Endothelial cell of umbilical vein (primary cell): ENCODE measurements around the gene FRMD4A. TPM values are rescaled to one million over a fixed set of nuclear protein-coding genes. Genes with fewer than 3 reads are reported as not detected.

Experiments used
- BruUV-seq: library from RNA; stranded (reverse); fragments of 400-500 nt; replicated peaks from 2 replicates; lab custom pipeline; 2021; lab: Mats Ljungman, UMichigan
- CTCF ChIA-PET: fragments of 300-600, 350-600 bp; sonication (Branson Sonifier 250); formaldehyde crosslinking; loops from one replicate; lab custom pipeline; 2021; ENCODE audit warnings: antibody characterized with exemption, inconsistent platforms; lab: Charles Lee
- POLR2A ChIA-PET: fragments of 300-600, 350-600 bp; sonication (Branson Sonifier 250); formaldehyde crosslinking; loops from one replicate; lab custom pipeline; 2021; ENCODE audit warnings: antibody characterized with exemption, inconsistent platforms; lab: Charles Lee
- DNase-seq: peaks from one replicate; pipeline ENCODE4 v3.0.0-alpha.2; 2011; ENCODE audit warnings: low read depth, low spot score
- FAIRE-seq: peaks from 2 replicates; lab custom pipeline; 2011; peaks lifted over from hg19 to GRCh38; lab: Jason Lieb, UNC
- H2AFZ ChIP-seq: 2 replicates; pipeline ENCODE4 v1.6.0; 2012; ENCODE audit warnings: low read depth, low read length, control low read depth, inconsistent platforms
- H3K27ac ChIP-seq: 2 replicates; pipeline ENCODE4 v1.5.1; 2011; ENCODE audit warnings: low read depth, mild to moderate bottlenecking, control low read depth, low read length, moderate library complexity; ENCODE audit not compliant: insufficient read depth
- H3K27me3 ChIP-seq, 2 experiments: 2 replicates each; pipeline versions ENCODE4 v1.6.0 to v1.6.1; 2011; ENCODE audit warnings: low read length in 2 of 2, mixed read lengths in 1 of 2; ENCODE audit not compliant: control insufficient read depth in 2 of 2, insufficient read depth in 2 of 2
- H3K36me3 ChIP-seq, 2 experiments: 2 replicates in 1 of 2; 3 replicates in 1 of 2; pipeline ENCODE4 v1.5.1; 2011; ENCODE audit warnings: low read length in 2 of 2, mild to moderate bottlenecking in 1 of 2, moderate library complexity in 1 of 2; ENCODE audit not compliant: control insufficient read depth in 2 of 2, insufficient read depth in 2 of 2; ENCODE audit errors: extremely low read depth in 1 of 2
- H3K4me1 ChIP-seq: 3 replicates; pipeline ENCODE4 v1.5.1; 2011; ENCODE audit warnings: mild to moderate bottlenecking, low read length; ENCODE audit not compliant: control insufficient read depth, insufficient read depth; ENCODE audit errors: extremely low read depth
- H3K4me2 ChIP-seq: 2 replicates; pipeline ENCODE4 v1.6.1; 2011; ENCODE audit warnings: low read length, control low read depth, mixed read lengths; ENCODE audit not compliant: insufficient read depth
- H3K4me3 ChIP-seq, 3 experiments: fragments of 200-600 bp in 1 of 3; sonication (generic), shearing (Covaris generic) in 1 of 3; replicated peaks in 1 of 3; 2 replicates each; pipeline ENCODE4 v1.5.1; 2011 to 2016; ENCODE audit warnings: control low read depth in 3 of 3, low read length in 3 of 3, mild to moderate bottlenecking in 2 of 3, inconsistent platforms in 1 of 3, low read depth in 1 of 3, moderate library complexity in 1 of 3; ENCODE audit not compliant: insufficient read depth in 1 of 3
- H3K79me2 ChIP-seq: 2 replicates; pipeline ENCODE4 v1.6.0; 2012; ENCODE audit warnings: low read length, inconsistent platforms; ENCODE audit not compliant: control insufficient read depth, insufficient read depth
- H3K9ac ChIP-seq: replicated peaks from 2 replicates; pipeline ENCODE3; 2011; ENCODE audit warnings: low read length, control low read depth; ENCODE audit not compliant: insufficient read depth; ENCODE audit errors: extremely low read depth
- H3K9me1 ChIP-seq: replicated peaks from 3 replicates; pipeline ENCODE4 v1.6.0; 2011; ENCODE audit warnings: mild to moderate bottlenecking, low read length; ENCODE audit not compliant: control insufficient read depth, insufficient read depth; ENCODE audit errors: extremely low read depth
- H3K9me3 ChIP-seq: replicated peaks from 2 replicates; pipeline ENCODE4 v1.5.1; 2012; ENCODE audit warnings: low read length, inconsistent platforms; ENCODE audit not compliant: control insufficient read depth, insufficient read depth
- H4K20me1 ChIP-seq: replicated peaks from 2 replicates; pipeline ENCODE3; 2011; ENCODE audit warnings: mild to moderate bottlenecking, low read length; ENCODE audit not compliant: control insufficient read depth, insufficient read depth; ENCODE audit errors: extremely low read depth
- EZH2 ChIP-seq: IDR thresholded peaks from 2 replicates; pipeline ENCODE4 v1.6.1; 2012; ENCODE audit warnings: borderline replicate concordance, low read depth, mild to moderate bottlenecking, moderate library complexity, low read length, inconsistent platforms; ENCODE audit not compliant: severe bottlenecking
- FOS ChIP-seq: IDR thresholded peaks from 2 replicates; pipeline ENCODE4 v1.6.1; 2011; ENCODE audit warnings: mild to moderate bottlenecking, low read length, moderate library complexity, borderline replicate concordance; ENCODE audit not compliant: insufficient read depth
- GATA2 ChIP-seq: IDR thresholded peaks from 2 replicates; pipeline ENCODE4 v1.7.0; 2011; ENCODE audit warnings: low read depth, mild to moderate bottlenecking, moderate library complexity, mixed read lengths, low read length; ENCODE audit not compliant: insufficient read length, insufficient read depth
- JUN ChIP-seq: IDR thresholded peaks from 2 replicates; pipeline ENCODE4 v1.6.1; 2011; ENCODE audit warnings: borderline replicate concordance, low read depth; ENCODE audit not compliant: insufficient read length, insufficient read depth
- MYC ChIP-seq: IDR thresholded peaks from one replicate; pipeline ENCODE4 v1.6.1; 2011; ENCODE audit warnings: mild to moderate bottlenecking, low read depth, low read length
- POLR2A ChIP-seq: IDR thresholded peaks from 2 replicates; pipeline ENCODE4 v1.6.1; 2012; ENCODE audit warnings: low read depth, mild to moderate bottlenecking, control low read depth, low read length
- POLR2AphosphoS5 ChIP-seq: IDR thresholded peaks from 2 replicates; pipeline ENCODE4 v1.6.1; 2012; ENCODE audit warnings: low read depth, mild to moderate bottlenecking, control low read depth, low read length, moderate library complexity; ENCODE audit not compliant: insufficient read depth
- dilution Hi-C: fragments of 300-500 bp; cut with MboI; formaldehyde crosslinking; loops from one replicate; pipeline ENCODE4 v1.15.0; 2019; ENCODE audit warnings: low sequenced_read_pairs; ENCODE audit not compliant: extremely low pct_ligation_motif_present
- intact Hi-C: fragments of 100-400 bp; cut with micrococcal nuclease; formaldehyde crosslinking; loops from one replicate; pipeline ENCODE4 v1.10.0; 2022
- polyA plus RNA-seq, 4 experiments: library from polyadenylated mRNA; depleted of rRNA in 3 of 4; stranded (reverse) in 3 of 4; unstranded in 1 of 4; fragments of >200 nt; gene quantifications; 2 replicates each; pipeline versions ENCODE4 v1.2.1 to v1.2.3, GENCODE V29; 2011 to 2012; ENCODE audit warnings: missing spikeins in 1 of 4
- total RNA-seq: library from RNA; stranded (reverse); gene quantifications from 2 replicates; pipeline ENCODE4 v1.2.3, GENCODE V29; 2021
- TF ChIP-seq, protein P1 (sequence below): IDR thresholded peaks from 2 replicates; pipeline ENCODE4 v1.6.1; 2011; ENCODE audit not compliant: insufficient read depth, insufficient read length
- TF ChIP-seq, protein P2 (sequence below), 2 donors: IDR thresholded peaks; 1 replicate in 1 of 2; 2 replicates in 1 of 2; pipeline ENCODE4 v1.5.1; 2011; ENCODE audit warnings: low read length in 2 of 2, mild to moderate bottlenecking in 2 of 2, moderate library complexity in 2 of 2, control low read depth in 1 of 2, inconsistent platforms in 1 of 2, low read depth in 1 of 2; ENCODE audit not compliant: insufficient read depth in 1 of 2; ENCODE audit errors: extremely low read depth in 1 of 2

FRMD4A gene
- total and polyA plus RNA-seq, 2 donors (not counting 3 experiments of a cell fraction or from before 2014, with no cell fraction given): 123 to 148 TPM

DNA sequence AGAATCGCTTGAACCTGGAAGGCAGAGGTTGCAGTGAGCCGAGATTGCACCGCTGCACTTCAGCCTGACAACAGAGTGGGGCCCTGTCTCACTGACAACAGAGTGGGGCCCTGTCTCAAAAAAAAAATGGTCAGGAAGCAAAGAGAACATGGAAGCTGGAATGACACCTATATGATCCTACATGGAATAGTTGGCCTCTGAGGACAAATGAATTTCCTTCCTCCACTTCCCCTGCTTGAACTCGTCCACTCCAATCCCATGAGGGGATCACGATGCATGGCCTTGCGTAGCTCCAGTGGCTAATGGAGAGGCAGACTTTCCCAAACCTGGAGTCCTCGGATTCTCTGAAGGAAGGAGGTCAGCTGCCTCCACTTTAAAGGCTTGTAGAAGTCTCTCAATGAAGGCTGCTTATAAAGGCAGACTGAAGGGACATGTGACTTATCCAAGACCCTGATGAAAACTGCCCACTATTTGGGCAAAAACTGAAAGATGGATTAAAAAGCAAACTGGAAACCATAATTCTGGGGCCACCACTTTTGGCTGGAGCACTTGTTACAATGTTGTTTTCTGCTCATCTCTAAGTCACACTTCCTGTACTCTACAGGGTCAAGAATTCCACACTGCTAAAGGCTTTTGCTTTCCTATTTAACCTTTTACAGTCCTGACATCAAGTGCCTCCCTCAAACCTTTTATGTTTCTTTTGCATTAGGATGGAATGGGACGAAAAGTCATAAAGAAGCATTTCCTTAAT is 529.4 kb downstream of the FRMD4A start:
- FAIRE-seq (peak; percentile 18), DNase-seq (no peak)
- H2AFZ ChIP-seq: no peak overlapping the region
- no peaks in the 10 kb centered on the region for H3K27me3 ChIP-seq
- no TSS peak for BruUV-seq
- dilution Hi-C loops: no loop called here
- no peaks in the 10 kb centered on the region for H3K9me1 ChIP-seq
- H3K4me1 ChIP-seq: peaks cover 39% of the 10 kb centered on the region
- peaks cover 82% of the 10 kb centered on the region for H3K79me2 ChIP-seq
- peaks cover 2% of the 10 kb centered on the region for H4K20me1 ChIP-seq
- POLR2A ChIA-PET: no interaction called here
- no peak overlapping the region for H3K27ac ChIP-seq
- peak overlapping the region; percentile 2 for H3K4me2 ChIP-seq
- CTCF ChIA-PET: interaction anchor here (1.0 to 1.2 kb wide), 2 partner anchors 11 to 293 kb away, joined by 3 to 7 read pairs; no protein-coding TSS in a partner anchor
- no peak overlapping the region for H3K4me3 ChIP-seq
- H3K36me3 ChIP-seq: peaks cover 0 to 9% of the 10 kb centered on the region in 2 experiments
- H3K9ac ChIP-seq: no peak overlapping the region
- TF ChIP-seq MYC (no peak), GATA2 (peak; percentile 1), EZH2 (no peak), JUN (no peak)
- intact Hi-C loops: loop anchor here (2.0 kb wide), 1 partner anchor 13 kb away; no protein-coding TSS in a partner anchor
- no peaks in the 10 kb centered on the region for H3K9me3 ChIP-seq

DNA sequence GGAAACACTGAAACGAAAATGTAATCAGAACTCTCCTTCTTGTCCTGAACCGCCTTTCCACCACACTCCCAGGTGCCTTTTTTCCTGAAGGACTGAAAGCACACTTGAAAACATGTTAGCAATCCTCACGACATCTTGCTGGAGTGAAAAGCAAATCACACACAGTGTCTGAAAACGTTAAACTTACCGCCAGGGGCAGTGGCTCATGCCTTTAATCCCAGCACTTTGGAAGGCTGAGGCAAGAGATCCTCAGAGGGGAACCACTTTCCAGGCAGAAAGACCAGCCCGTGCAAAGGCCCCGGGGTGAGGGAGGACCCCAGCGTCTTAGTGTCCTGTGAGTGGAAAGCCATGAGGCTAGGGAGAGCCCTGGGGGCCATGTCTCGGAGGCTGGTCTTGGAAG is 533.6 kb downstream of the FRMD4A start:
- POLR2A ChIA-PET: no interaction called here
- no peak for FAIRE-seq
- dilution Hi-C loops: no loop called here

More for the DNA sequence above, 533.6 kb downstream of the FRMD4A start:
- no TSS peak for BruUV-seq
- Histone ChIP-seq H3K4me3 (no peak overlapping the region), H3K36me3 (peaks cover 10 to 32% of the 10 kb centered on the region in 2 experiments), H3K9ac (no peak overlapping the region), H3K9me1 (no peaks in the 10 kb centered on the region), H2AFZ (no peak overlapping the region), H3K79me2 (peaks cover 79% of the 10 kb centered on the region), H3K27ac (no peak overlapping the region), H3K4me2 (no peak overlapping the region), H4K20me1 (peaks cover 2% of the 10 kb centered on the region), H3K27me3 (no peaks in the 10 kb centered on the region), H3K9me3 (no peaks in the 10 kb centered on the region), H3K4me1 (peaks cover 27% of the 10 kb centered on the region)
- DNase-seq: no peak
- intact Hi-C loops: no loop called here
- CTCF ChIA-PET: no interaction called here
- TF ChIP-seq POLR2AphosphoS5 (no peak), JUN (no peak), POLR2A (no peak), EZH2 (no peak), FOS (no peak), MYC (no peak), GATA2 (no peak)
- TF ChIP-seq, protein P1, sequence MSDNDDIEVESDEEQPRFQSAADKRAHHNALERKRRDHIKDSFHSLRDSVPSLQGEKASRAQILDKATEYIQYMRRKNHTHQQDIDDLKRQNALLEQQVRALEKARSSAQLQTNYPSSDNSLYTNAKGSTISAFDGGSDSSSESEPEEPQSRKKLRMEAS: no peak
- TF ChIP-seq, protein P2, sequence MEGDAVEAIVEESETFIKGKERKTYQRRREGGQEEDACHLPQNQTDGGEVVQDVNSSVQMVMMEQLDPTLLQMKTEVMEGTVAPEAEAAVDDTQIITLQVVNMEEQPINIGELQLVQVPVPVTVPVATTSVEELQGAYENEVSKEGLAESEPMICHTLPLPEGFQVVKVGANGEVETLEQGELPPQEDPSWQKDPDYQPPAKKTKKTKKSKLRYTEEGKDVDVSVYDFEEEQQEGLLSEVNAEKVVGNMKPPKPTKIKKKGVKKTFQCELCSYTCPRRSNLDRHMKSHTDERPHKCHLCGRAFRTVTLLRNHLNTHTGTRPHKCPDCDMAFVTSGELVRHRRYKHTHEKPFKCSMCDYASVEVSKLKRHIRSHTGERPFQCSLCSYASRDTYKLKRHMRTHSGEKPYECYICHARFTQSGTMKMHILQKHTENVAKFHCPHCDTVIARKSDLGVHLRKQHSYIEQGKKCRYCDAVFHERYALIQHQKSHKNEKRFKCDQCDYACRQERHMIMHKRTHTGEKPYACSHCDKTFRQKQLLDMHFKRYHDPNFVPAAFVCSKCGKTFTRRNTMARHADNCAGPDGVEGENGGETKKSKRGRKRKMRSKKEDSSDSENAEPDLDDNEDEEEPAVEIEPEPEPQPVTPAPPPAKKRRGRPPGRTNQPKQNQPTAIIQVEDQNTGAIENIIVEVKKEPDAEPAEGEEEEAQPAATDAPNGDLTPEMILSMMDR (IDR thresholded peaks at IDR 0.05; ENCODE audit: extremely low read depth in 1 of 2, insufficient read depth in 1 of 2, low read depth in 1 of 2, low read length in 2 of 2): no peak
